ENCODE results near the gene MYCN. TPM values are rescaled to one million over a fixed set of nuclear protein-coding genes. Genes with fewer than 3 reads are reported as not detected.

MYCN gene
- 0.12 TPM in 1 of 2 replicates, not detected in the other for total RNA-seq

- peak within 1 kb of the TSS; percentile 58 for H3K4me3 Mint-ChIP-seq
- no peaks in the 10 kb centered on the region for H3K9me3 Mint-ChIP-seq
- no peak within 1 kb of the TSS for H3K27ac Mint-ChIP-seq
- intact Hi-C loops (cut with micrococcal nuclease): loop anchor here (1.0 to 10.0 kb wide), 4 partner anchors 202 to 815 kb away; no protein-coding TSS in a partner anchor
- H3K36me3 Mint-ChIP-seq (ENCODE audit: low read depth): no peaks in the 10 kb centered on the region
- H3K27me3 Mint-ChIP-seq: peaks cover 65% of the 10 kb centered on the region
- peak; percentile 56 for DNase-seq
- peaks cover 2% of the 10 kb centered on the region for H3K4me1 Mint-ChIP-seq
These were observed at the start of gene MYCN for GRCh38 chr2:15939854-15940660. Gene MYCN (plus strand): TSS chr2:15940550. CDS start chr2:15942065, 1,515 bp downstream.

- DNase-seq: no peak
- Mint-ChIP-seq H3K4me1 (no peaks in the 10 kb centered on the region), H3K36me3 (ENCODE audit: low read depth) (no peaks in the 10 kb centered on the region), H3K4me3 (no peak overlapping the region), H3K9me3 (no peaks in the 10 kb centered on the region), H3K27me3 (no peaks in the 10 kb centered on the region), H3K27ac (no peak overlapping the region)
- intact Hi-C loops (cut with micrococcal nuclease): no loop called here
These were observed 49.1 kb upstream of the MYCN start for GRCh38 chr2:15890936-15891905.

GRCh38 chr2:15892151-15892880 lies 48.0 kb upstream of the MYCN start:
- intact Hi-C loops (cut with micrococcal nuclease): no loop called here
- H3K4me3 Mint-ChIP-seq: no peak overlapping the region
- no peak for DNase-seq
- H3K36me3 Mint-ChIP-seq (ENCODE audit: low read depth): no peaks in the 10 kb centered on the region
- H3K4me1 Mint-ChIP-seq: no peaks in the 10 kb centered on the region
- peaks cover 5% of the 10 kb centered on the region for H3K9me3 Mint-ChIP-seq
- no peaks in the 10 kb centered on the region for H3K27me3 Mint-ChIP-seq
- H3K27ac Mint-ChIP-seq: no peak overlapping the region

GRCh38 chr2:15893085-15893484 lies 47.3 kb upstream of the MYCN start:
- H3K36me3 Mint-ChIP-seq (ENCODE audit: low read depth): no peaks in the 10 kb centered on the region
- no peak for DNase-seq
- peaks cover 5% of the 10 kb centered on the region for H3K9me3 Mint-ChIP-seq
- H3K27ac Mint-ChIP-seq: no peak overlapping the region
- no peaks in the 10 kb centered on the region for H3K4me1 Mint-ChIP-seq
- H3K4me3 Mint-ChIP-seq: no peak overlapping the region
- no peaks in the 10 kb centered on the region for H3K27me3 Mint-ChIP-seq
- intact Hi-C loops (cut with micrococcal nuclease): no loop called here

GRCh38 chr2:15893689-15894480 lies 46.5 kb upstream of the MYCN start:
- no peak overlapping the region for H3K27ac Mint-ChIP-seq
- no peak for DNase-seq
- no peaks in the 10 kb centered on the region for H3K4me1 Mint-ChIP-seq
- no peaks in the 10 kb centered on the region for H3K36me3 Mint-ChIP-seq (ENCODE audit: low read depth)
- H3K27me3 Mint-ChIP-seq: no peaks in the 10 kb centered on the region
- no peak overlapping the region for H3K4me3 Mint-ChIP-seq
- intact Hi-C loops (cut with micrococcal nuclease): no loop called here
- peaks cover 5% of the 10 kb centered on the region for H3K9me3 Mint-ChIP-seq

- H3K9me3 Mint-ChIP-seq: peaks cover 5% of the 10 kb centered on the region
- H3K27ac Mint-ChIP-seq: no peak overlapping the region
- no peak for DNase-seq
- no peak overlapping the region for H3K4me3 Mint-ChIP-seq
- H3K4me1 Mint-ChIP-seq: no peaks in the 10 kb centered on the region
- no peaks in the 10 kb centered on the region for H3K27me3 Mint-ChIP-seq
- intact Hi-C loops (cut with micrococcal nuclease): no loop called here
- H3K36me3 Mint-ChIP-seq (ENCODE audit: low read depth): no peaks in the 10 kb centered on the region
These were observed 45.7 kb upstream of the MYCN start for GRCh38 chr2:15894481-15895144.

- Mint-ChIP-seq H3K27ac (no peak overlapping the region), H3K36me3 (ENCODE audit: low read depth) (no peaks in the 10 kb centered on the region), H3K4me1 (no peaks in the 10 kb centered on the region), H3K27me3 (no peaks in the 10 kb centered on the region), H3K4me3 (no peak overlapping the region), H3K9me3 (peaks cover 5% of the 10 kb centered on the region)
- intact Hi-C loops (cut with micrococcal nuclease): no loop called here
- DNase-seq: no peak
These were observed 44.5 kb upstream of the MYCN start for GRCh38 chr2:15895615-15896469.

GRCh38 chr2:15896859-15897258 lies 43.5 kb upstream of the MYCN start:
- no peaks in the 10 kb centered on the region for H3K27me3 Mint-ChIP-seq
- no peak overlapping the region for H3K27ac Mint-ChIP-seq
- no peak overlapping the region for H3K4me3 Mint-ChIP-seq
- no peak for DNase-seq
- peaks cover 5% of the 10 kb centered on the region for H3K9me3 Mint-ChIP-seq
- H3K4me1 Mint-ChIP-seq: no peaks in the 10 kb centered on the region
- H3K36me3 Mint-ChIP-seq (ENCODE audit: low read depth): no peaks in the 10 kb centered on the region
- intact Hi-C loops (cut with micrococcal nuclease): no loop called here

- Mint-ChIP-seq H3K36me3 (ENCODE audit: low read depth) (no peaks in the 10 kb centered on the region), H3K4me3 (no peak overlapping the region), H3K27me3 (no peaks in the 10 kb centered on the region), H3K27ac (no peak overlapping the region), H3K9me3 (peaks cover 5% of the 10 kb centered on the region), H3K4me1 (no peaks in the 10 kb centered on the region)
- intact Hi-C loops (cut with micrococcal nuclease): no loop called here
- no peak for DNase-seq
These were observed 42.8 kb upstream of the MYCN start for GRCh38 chr2:15897431-15898098.

GRCh38 chr2:15899327-15899612 lies 41.1 kb upstream of the MYCN start:
- intact Hi-C loops (cut with micrococcal nuclease): no loop called here
- Mint-ChIP-seq H3K27me3 (no peaks in the 10 kb centered on the region), H3K4me1 (no peaks in the 10 kb centered on the region), H3K4me3 (no peak overlapping the region), H3K9me3 (peaks cover 5% of the 10 kb centered on the region), H3K27ac (no peak overlapping the region), H3K36me3 (ENCODE audit: low read depth) (no peaks in the 10 kb centered on the region)
- DNase-seq: no peak

GRCh38 chr2:15899751-15900493 lies 40.4 kb upstream of the MYCN start:
- no peaks in the 10 kb centered on the region for H3K4me1 Mint-ChIP-seq
- H3K36me3 Mint-ChIP-seq (ENCODE audit: low read depth): no peaks in the 10 kb centered on the region
- no peaks in the 10 kb centered on the region for H3K27me3 Mint-ChIP-seq
- no peak overlapping the region for H3K4me3 Mint-ChIP-seq
- DNase-seq: no peak
- H3K27ac Mint-ChIP-seq: no peak overlapping the region
- intact Hi-C loops (cut with micrococcal nuclease): no loop called here
- peaks cover 5% of the 10 kb centered on the region for H3K9me3 Mint-ChIP-seq

All from activated CD4-positive, alpha-beta T cell treated with anti-CD3 and anti-CD28 coated beads, Interleukin-2, amount 10 ng/mL, durations not matched to agents 24 days and 14 days (primary cell).